HEK293T (cell line): ENCODE data around the gene GJD3.

Experiments used
- CTCF ChIA-PET: fragments of 350-600 bp; formaldehyde crosslinking; extraction: SDS; loops from one replicate; lab custom pipeline; 2021; ENCODE audit warnings: antibody characterized with exemption, inconsistent platforms; lab: Yijun Ruan, JAX
- POLR2A ChIA-PET: fragments of 350-600 bp; formaldehyde crosslinking; extraction: SDS; loops from one replicate; lab custom pipeline; 2020; ENCODE audit warnings: antibody characterized with exemption, inconsistent platforms; lab: Yijun Ruan, JAX
- DNase-seq: peaks from one replicate; pipeline ENCODE4 v3.0.0; 2012; ENCODE audit warnings: mixed read lengths; ENCODE audit errors: extremely low spot score
- ARNT ChIP-seq: fragments of 450-650 bp; IDR thresholded peaks from 2 replicates; pipeline ENCODE4 v1.6.1; 2017; ENCODE audit warnings: mild to moderate bottlenecking
- BHLHE40 ChIP-seq: fragments of 450-650 bp; IDR thresholded peaks from 2 replicates; pipeline ENCODE4 v1.6.1; 2016; ENCODE audit warnings: mild to moderate bottlenecking, moderate library complexity, borderline replicate concordance
- CTBP1 ChIP-seq: fragments of 450-650 bp; IDR thresholded peaks from 2 replicates; pipeline ENCODE4 v1.6.1; 2016; ENCODE audit warnings: borderline replicate concordance
- ELF4 ChIP-seq: fragments of 450-650 bp; IDR thresholded peaks from 2 replicates; pipeline ENCODE4 v1.6.1; 2017; ENCODE audit warnings: antibody characterized with exemption
- FOXA1 ChIP-seq: fragments of 450-650 bp; IDR thresholded peaks from 2 replicates; pipeline ENCODE4 v1.6.1; 2016; ENCODE audit warnings: mild to moderate bottlenecking
- FOXK2 ChIP-seq: fragments of 450-650 bp; IDR thresholded peaks from 2 replicates; pipeline ENCODE4 v1.6.1; 2016; ENCODE audit warnings: mild to moderate bottlenecking
- FOXM1 ChIP-seq: fragments of 450-650 bp; IDR thresholded peaks from 2 replicates; pipeline ENCODE4 v1.6.1; 2017; ENCODE audit warnings: mild to moderate bottlenecking, borderline replicate concordance
- HDGF ChIP-seq: fragments of 450-650 bp; IDR thresholded peaks from 2 replicates; pipeline ENCODE4 v1.6.1; 2017; ENCODE audit warnings: antibody characterized with exemption, borderline replicate concordance
- L3MBTL2 ChIP-seq: fragments of 450-650 bp; conservative IDR thresholded peaks from 2 replicates; pipeline ENCODE4 v1.6.1; 2016; ENCODE audit warnings: mild to moderate bottlenecking
- LEF1 ChIP-seq: fragments of 450-650 bp; IDR thresholded peaks from 2 replicates; pipeline ENCODE4 v1.6.1; 2017; ENCODE audit warnings: mild to moderate bottlenecking, borderline replicate concordance
- NFRKB ChIP-seq: fragments of 450-650 bp; IDR thresholded peaks from 2 replicates; pipeline ENCODE4 v1.6.1; 2016; ENCODE audit warnings: mild to moderate bottlenecking, moderate library complexity
- SP1 ChIP-seq: fragments of 450-650 bp; IDR thresholded peaks from 2 replicates; pipeline ENCODE4 v1.6.1; 2017
- SUZ12 ChIP-seq: fragments of 450-650 bp; IDR thresholded peaks from 2 replicates; pipeline ENCODE4 v1.6.1; 2016; ENCODE audit warnings: mild to moderate bottlenecking
- TARDBP ChIP-seq: fragments of 450-650 bp; IDR thresholded peaks from 2 replicates; pipeline ENCODE4 v1.6.1; 2016
- ZNF384 ChIP-seq: fragments of 450-650 bp; IDR thresholded peaks from 2 replicates; pipeline ENCODE4 v1.6.1; 2016
- TF ChIP-seq, protein P1 (sequence below): fragments of 450-650 bp; IDR thresholded peaks from 2 replicates; pipeline ENCODE4 v1.6.1; 2016

The GJD3 gene

DNA sequence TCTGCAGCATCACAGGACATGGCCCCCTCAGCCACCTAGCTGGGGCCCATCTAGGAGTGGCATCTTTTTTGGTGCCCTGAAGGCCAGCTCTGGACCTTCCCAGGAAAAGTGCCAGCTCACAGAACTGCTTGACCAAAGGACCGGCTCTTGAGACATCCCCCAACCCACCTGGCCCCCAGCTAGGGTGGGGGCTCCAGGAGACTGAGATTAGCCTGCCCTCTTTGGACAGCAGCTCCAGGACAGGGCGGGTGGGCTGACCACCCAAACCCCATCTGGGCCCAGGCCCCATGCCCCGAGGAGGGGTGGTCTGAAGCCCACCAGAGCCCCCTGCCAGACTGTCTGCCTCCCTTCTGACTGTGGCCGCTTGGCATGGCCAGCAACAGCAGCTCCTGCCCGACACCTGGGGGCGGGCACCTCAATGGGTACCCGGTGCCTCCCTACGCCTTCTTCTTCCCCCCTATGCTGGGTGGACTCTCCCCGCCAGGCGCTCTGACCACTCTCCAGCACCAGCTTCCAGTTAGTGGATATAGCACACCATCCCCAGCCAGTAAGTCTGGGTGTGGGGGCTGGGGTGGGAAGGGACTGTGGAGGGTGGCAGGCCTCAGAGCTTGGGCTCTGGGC, 33.6 kb downstream of the GJD3 start:
- no peak for TF ChIP-seq TARDBP
- ChIA-PET CTCF (no interaction called here), POLR2A (no interaction called here)
- no peak for DNase-seq

DNA sequence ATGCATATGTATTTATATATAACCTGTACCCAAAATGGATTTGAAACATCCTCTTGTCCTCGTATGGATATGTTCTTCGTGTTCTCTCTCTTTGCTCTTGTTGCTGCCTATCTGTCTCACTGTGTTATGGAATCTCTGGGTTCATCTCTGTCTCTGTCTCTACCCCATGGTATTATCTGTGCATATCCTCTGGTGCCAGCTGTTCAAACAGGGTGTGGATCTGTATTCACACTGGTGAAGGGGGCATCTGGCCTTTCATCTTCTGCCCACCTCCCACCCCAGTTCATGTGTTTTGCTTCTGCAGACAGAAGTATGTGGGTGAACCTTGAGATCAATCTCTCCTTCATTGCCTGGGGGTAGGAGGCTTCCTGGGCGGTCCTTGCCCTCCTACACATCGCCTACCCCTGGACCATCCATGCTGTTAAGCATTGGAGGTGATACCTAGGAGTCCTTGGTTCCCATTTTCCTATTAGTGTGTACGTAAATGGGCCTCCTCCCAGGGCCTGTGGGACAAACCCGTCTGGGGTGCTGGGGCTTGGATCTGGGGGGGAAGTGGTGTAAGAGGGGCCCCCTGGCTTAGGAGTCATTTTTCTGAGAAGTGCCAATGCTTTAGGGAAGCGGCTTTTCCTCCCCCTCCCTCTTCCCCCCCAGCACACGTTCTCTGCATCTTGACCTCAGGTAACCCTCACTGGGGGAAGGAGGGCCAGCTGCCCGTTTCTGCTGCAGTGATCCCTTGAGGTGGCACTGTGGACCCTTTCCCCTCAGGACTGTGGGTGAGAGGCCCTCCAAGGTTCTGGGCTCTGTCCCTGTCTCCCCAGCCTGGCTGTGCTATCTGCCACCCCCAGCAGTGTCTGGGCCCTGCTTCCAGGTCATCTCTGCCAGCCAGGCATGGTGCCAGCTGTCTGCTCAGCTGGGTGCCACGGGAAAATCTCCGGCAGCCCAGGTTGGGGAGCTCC, 34.4 kb downstream of the GJD3 start:
- DNase-seq, result no peak
- CTCF ChIA-PET, result no interaction called here
- POLR2A ChIA-PET, result no interaction called here
- TF ChIP-seq FOXK2 (no peak), FOXA1 (no peak), BHLHE40 (no peak)
- TF ChIP-seq, protein P1, sequence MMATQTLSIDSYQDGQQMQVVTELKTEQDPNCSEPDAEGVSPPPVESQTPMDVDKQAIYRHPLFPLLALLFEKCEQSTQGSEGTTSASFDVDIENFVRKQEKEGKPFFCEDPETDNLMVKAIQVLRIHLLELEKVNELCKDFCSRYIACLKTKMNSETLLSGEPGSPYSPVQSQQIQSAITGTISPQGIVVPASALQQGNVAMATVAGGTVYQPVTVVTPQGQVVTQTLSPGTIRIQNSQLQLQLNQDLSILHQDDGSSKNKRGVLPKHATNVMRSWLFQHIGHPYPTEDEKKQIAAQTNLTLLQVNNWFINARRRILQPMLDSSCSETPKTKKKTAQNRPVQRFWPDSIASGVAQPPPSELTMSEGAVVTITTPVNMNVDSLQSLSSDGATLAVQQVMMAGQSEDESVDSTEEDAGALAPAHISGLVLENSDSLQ, result no peak

DNA sequence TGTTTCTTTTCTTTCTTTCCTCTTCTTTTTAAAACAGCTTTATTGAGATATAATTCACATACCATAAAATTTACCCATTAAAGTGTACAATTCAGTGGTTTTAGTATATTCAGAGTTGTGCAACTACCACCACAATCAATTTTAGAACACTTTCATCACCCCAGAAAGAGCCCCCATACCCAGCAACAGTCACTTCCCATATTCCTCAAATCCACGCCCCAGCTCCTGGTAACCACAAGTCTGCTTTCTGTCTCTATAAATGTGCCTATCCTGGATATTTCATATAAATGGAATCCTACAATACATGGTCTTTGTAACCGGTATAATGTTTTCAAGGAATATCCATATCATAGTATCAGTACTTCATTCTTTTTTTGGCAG, 36.2 kb downstream of the GJD3 start:
- CTCF ChIA-PET, result interaction anchor here (0.6 kb wide), 1 partner anchor 130 kb away, joined by 3 read pairs; no protein-coding TSS in a partner anchor
- TF ChIP-seq SUZ12 (no peak), NFRKB (no peak), TARDBP (no peak), SP1 (no peak), FOXK2 (no peak), ARNT (no peak), FOXM1 (no peak), L3MBTL2 (no peak), CTBP1 (no peak), ELF4 (no peak), BHLHE40 (no peak), ZNF384 (no peak)
- TF ChIP-seq, protein P1, result no peak
- POLR2A ChIA-PET, result interaction anchor here (1.0 to 1.3 kb wide), 2 partner anchors 9 to 12 kb away, joined by 3 to 5 read pairs; no protein-coding TSS in a partner anchor
- no peak for DNase-seq

DNA sequence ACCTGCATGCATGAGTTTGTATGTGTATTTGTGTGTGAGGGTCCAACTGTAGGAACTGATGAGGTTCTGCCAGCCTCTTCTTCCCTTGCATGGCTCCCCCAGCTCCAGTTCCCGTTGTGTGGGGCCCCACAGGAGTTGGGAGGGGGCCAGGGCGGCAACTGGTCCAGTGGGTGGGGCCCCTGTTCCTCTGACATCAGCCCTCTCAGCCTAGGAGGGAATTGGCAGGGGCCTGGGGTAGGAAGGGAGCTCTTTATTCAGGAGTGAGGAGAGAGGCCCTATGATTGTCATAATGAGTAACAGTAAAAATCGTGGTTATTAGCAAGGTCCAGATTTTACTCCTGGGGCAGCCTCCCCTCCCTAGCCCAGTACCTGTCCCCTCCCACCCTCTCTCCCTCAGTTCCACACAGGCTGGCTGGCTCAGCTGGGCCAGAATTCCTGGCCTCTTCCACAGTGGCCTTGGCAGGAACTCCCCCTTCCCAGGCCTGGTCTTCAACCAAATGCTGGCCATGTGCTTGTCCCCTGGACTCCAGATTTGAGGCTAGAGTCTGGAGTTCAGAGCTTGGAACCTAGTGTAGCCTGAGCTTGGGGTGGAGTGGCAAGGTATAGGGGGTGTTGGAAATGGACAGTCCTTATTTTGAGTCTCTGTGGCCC, 36.7 kb downstream of the GJD3 start:
- no peak for DNase-seq
- TF ChIP-seq FOXA1, result no peak
- TF ChIP-seq LEF1, result no peak
- no peak for TF ChIP-seq CTBP1
- no peak for TF ChIP-seq SP1
- TF ChIP-seq FOXK2, result no peak
- TF ChIP-seq ARNT, result no peak
- TF ChIP-seq, protein P1, result no peak
- no peak for TF ChIP-seq NFRKB
- no peak for TF ChIP-seq L3MBTL2
- TF ChIP-seq HDGF, result no peak
- TF ChIP-seq BHLHE40, result no peak
- no peak for TF ChIP-seq ELF4
- TF ChIP-seq SUZ12, result no peak
- TF ChIP-seq TARDBP, result no peak
- no peak for TF ChIP-seq ZNF384
- TF ChIP-seq FOXM1, result no peak
- ChIA-PET CTCF (interaction anchor here (0.6 to 0.8 kb wide), 2 partner anchors 20 to 131 kb away, joined by 3 read pairs; no protein-coding TSS in a partner anchor), POLR2A (interaction anchor here (1.0 to 1.3 kb wide), 2 partner anchors 9 to 12 kb away, joined by 3 to 5 read pairs; no protein-coding TSS in a partner anchor)

DNA sequence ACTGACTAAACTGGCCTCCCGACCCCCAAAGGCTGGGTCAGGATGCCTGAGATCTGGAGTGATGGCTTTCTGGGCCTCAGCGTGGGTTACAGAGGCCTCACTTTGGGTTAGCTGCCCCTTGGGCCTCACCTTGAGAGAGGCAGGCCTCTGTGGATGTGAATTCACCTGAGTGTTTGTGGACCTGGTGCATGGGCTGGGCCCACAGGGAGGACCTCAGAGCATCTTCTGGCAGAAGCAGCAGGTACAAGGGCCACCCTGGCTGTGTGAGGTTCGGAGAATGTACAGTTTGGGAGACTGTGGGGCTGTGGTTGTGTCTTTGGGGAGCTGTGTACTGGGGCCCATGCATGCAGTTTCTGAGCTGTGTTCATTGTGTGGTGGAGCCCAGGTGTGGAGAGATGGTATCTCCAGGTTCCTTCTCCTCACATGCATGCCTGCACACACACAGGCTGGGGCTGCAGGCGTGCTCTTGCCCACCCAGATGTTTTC, 37.2 kb downstream of the GJD3 start:
- ChIA-PET CTCF (interaction anchor here (0.8 kb wide), 1 partner anchor 20 kb away, joined by 3 read pairs; no protein-coding TSS in a partner anchor), POLR2A (interaction anchor here (1.0 to 1.3 kb wide), 2 partner anchors 8 to 11 kb away, joined by 3 to 5 read pairs; no protein-coding TSS in a partner anchor)
- TF ChIP-seq FOXM1, result no peak
- TF ChIP-seq FOXK2, result no peak
- TF ChIP-seq SUZ12, result no peak
- no peak for TF ChIP-seq SP1
- TF ChIP-seq ZNF384, result no peak
- TF ChIP-seq, protein P1, result no peak
- no peak for TF ChIP-seq L3MBTL2
- DNase-seq, result no peak
